GM15510 (cell line): Measurements from ENCODE around the gene KCNJ9.

Experiments
- POLR2A ChIP-seq: IDR thresholded peaks from 3 replicates; pipeline ENCODE4 v1.6.1; 2011; ENCODE audit warnings: borderline replicate concordance; ENCODE audit not compliant: insufficient read length; ENCODE audit errors: extremely low read depth

KCNJ9 gene

GRCh38 chr1:160120797-160121196 is 39.5 kb downstream of the KCNJ9 start:
- no peak for TF ChIP-seq POLR2A

- TF ChIP-seq POLR2A = no peak
Observed at GRCh38 chr1:160121388-160121787, 40.0 kb downstream of the KCNJ9 start.

GRCh38 chr1:160122978-160123495 is 41.7 kb downstream of the KCNJ9 start:
- no peak for TF ChIP-seq POLR2A

- TF ChIP-seq POLR2A = no peak
Observed at GRCh38 chr1:160123726-160124125, 42.4 kb downstream of the KCNJ9 start.

GRCh38 chr1:160124705-160125478 is 43.6 kb downstream of the KCNJ9 start:
- no peak for TF ChIP-seq POLR2A

GRCh38 chr1:160125746-160126145 is 44.4 kb downstream of the KCNJ9 start:
- TF ChIP-seq POLR2A = no peak

- no peak for TF ChIP-seq POLR2A
Observed at GRCh38 chr1:160127381-160127780, 46.0 kb downstream of the KCNJ9 start.

- no peak for TF ChIP-seq POLR2A
Observed at GRCh38 chr1:160127865-160128523, 46.7 kb downstream of the KCNJ9 start.

- TF ChIP-seq POLR2A = no peak
Observed at GRCh38 chr1:160128636-160129035, 47.3 kb downstream of the KCNJ9 start.

- no peak for TF ChIP-seq POLR2A
Observed at GRCh38 chr1:160129046-160129445, 47.7 kb downstream of the KCNJ9 start.

- TF ChIP-seq POLR2A = no peak
Observed at GRCh38 chr1:160129558-160129957, 48.2 kb downstream of the KCNJ9 start.

- no peak for TF ChIP-seq POLR2A
Observed at GRCh38 chr1:160129966-160130365, 48.6 kb downstream of the KCNJ9 start.

GRCh38 chr1:160130486-160130885 is 49.1 kb downstream of the KCNJ9 start:
- TF ChIP-seq POLR2A = no peak

- no peak for TF ChIP-seq POLR2A
Observed at GRCh38 chr1:160130939-160131338, 49.6 kb downstream of the KCNJ9 start.

GRCh38 chr1:160131803-160132565 is 50.6 kb downstream of the KCNJ9 start:
- no peak for TF ChIP-seq POLR2A

- TF ChIP-seq POLR2A = no peak
Observed at GRCh38 chr1:160133990-160134770, 52.8 kb downstream of the KCNJ9 start.
